NCI-H2107 (cell line): ENCODE measurements around the gene SPHK2.
"Not testable (repeated sequence)": the region's sequence is repeated elsewhere in the genome, so short reads cannot be mapped to it uniquely, and the experiment has no call there.

ENCODE experiments used
- DNase-seq: peaks from one replicate; lab custom pipeline; 2025; lab: John Stamatoyannopoulos, UW

The SPHK2 gene

DNA sequence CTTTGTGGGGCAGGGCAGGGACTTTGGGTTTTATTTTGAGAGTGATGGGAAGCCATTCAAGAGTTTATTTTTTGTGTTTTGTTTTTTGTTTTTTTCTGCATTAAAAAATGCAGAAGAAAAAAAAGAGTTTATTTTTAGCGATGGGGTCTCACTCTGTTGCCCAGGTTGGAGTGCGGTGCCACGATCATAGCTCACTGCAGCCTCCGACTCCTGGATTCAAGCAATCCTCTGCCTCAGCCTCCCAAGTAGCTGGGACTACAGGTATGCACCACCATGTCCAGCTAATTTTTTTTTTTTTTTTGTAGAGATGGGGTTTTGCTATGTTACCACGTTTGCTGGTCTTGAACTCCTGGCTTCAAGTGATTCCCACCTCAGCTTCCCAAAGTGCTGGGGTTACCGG lies 39.2 kb downstream of the SPHK2 start:
- no peak for DNase-seq

GRCh38 chr19:48659768-48660167 lies 40.5 kb downstream of the SPHK2 start:
- DNase-seq: no peak

- no peak for DNase-seq
Observed at GRCh38 chr19:48660852-48661710, 41.8 kb downstream of the SPHK2 start.

DNA sequence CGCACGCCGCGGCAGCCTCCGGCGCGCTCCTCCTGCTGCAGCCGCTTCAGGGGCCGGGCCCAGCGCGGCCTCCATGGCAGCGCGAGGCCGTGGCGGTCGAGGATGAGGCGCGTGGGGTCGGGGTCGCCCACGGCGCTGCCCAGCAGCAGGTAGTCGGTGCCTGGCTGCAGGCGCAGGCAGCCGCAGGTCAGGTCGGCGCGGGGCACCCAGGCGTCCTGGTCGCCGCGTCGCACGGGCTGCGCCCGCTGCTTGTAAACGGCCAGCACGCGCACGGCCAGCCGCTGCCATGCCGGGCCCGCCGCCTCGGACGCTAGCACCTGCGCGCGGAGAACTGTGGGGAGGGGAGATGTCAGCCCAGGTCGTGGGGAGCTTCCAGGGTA lies 42.4 kb downstream of the SPHK2 start:
- DNase-seq: no peak

DNA sequence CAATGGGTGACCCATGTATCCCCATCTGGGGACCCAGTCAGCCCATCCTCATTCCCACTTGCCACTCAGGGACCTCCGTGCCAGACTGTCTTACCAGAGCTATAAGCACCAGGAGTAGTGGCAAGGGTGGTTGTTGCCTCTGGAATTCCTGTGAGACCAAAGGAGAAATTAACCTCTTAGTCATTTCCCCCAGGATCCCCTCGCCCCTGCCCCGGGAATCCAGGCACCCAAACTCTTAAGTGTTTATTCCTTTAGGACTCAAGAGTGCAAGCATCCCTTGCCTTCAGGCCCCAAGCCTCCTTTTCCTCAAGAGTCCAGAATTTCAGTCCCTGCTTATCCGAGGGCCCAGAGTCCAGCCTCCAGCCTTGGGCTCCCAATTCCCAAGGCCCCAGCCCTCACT lies 44.4 kb downstream of the SPHK2 start:
- DNase-seq: no peak

DNA sequence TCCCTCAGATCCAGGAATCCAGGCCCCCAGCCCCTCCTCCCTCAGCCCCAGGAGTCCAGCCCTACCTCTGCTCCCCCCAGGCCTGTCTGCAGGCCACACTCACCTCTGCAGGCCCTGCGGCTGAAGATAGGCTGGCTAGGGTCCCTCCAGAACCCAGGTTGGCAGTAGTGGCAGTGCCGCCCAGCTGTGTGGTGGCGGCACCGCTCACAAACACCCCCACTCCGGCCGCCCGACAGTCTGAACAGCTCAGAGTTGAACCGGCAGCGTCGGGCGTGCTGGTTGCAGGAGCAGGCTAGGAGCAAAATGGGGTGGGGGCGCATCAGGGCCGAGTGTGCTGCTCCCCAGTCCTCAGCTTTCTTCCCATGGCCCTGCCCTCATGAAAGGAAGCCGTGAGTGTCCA lies 45.2 kb downstream of the SPHK2 start:
- DNase-seq: no peak

DNA sequence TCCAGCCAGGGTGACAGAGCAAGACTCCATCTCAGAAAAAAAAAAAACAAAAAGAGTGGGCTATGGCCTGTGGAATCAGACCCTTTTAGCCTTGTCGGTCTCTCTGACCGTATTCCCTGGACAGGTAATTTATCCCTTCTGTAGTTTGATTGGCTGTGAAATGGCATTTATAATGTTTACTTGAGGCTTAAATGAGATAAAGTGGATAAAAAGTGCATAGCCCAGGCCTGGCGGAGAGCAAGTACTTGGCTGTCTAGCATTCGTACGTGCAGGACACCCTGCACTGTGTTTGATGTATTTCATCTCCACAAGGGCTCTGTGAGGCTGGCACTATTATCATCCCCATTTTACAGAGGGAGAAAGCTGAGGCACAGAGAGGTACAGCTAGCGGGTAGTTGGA lies 46.5 kb downstream of the SPHK2 start:
- no peak for DNase-seq

DNA sequence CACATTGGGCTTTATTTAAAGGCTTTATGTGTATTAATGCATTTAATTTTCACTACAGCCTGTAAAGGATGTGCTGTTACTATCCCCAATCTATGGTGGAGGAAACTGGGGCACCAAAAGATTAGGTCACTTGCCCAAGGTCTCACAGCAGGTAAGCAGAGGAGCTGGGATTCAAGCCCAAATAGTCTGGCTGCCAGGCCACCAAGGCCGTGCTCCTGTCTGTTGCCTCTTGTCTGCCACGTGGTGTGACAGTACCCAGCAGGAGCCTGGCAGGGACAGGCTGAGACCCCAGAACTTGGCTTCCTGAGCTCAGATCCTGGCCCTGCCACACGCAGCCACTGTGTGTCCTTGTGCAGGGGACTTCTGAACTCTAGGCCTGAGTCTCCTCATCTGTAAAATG lies 49.0 kb downstream of the SPHK2 start:
- no peak for DNase-seq

DNA sequence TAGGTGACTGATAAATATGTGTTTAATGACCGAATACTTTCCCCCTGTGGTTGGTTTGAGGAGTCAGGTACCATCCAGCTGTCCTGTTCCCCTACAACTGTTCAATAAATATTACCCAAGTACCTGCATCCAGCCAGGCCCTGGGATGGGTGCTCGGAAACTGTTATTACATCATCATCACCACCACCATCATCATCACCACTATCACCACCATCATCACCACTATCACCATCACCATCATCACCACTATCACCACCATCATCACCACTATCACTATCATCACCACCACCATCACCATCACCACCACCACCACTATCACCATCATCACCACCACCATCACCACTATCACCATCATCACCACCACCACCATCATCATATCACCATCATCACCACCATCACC lies 49.5 kb downstream of the SPHK2 start:
- no peak for DNase-seq

DNA sequence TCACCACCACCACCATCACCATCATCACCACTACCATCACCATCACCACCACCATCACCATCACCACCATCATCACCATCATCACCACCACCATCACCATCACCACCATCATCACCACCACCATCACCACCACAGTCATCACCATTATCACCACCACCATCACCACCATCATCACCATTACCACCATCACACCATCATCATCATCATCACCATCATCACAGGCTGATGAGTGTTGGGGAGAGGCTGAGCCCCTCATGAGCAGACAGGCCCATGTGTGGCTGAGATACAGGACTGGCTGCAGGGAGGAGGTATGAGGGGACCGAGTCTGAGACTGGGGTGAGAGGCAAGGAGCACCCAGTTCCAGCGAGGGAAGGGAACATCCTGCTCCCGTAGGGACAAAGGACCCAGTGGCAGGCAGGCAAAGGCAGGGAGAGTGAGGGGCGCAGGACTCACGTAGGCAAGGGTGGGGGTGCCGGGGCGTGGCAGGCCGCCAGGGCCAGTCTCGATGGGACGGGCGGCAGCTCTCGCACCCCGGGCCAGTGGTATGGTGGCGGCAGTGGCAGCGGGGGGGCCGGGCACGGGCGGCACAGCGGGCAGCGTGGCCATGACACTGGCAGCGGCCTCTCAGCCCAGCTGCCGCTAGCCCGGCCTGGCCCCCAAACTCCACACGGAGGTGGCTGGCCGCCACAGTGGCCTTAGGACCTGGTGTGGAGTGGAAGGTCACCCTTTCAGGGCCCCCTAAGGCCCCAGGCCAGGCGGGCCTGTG lies 50.8 kb downstream of the SPHK2 start:
- no peak for DNase-seq

- DNase-seq: no peak
Observed at GRCh38 chr19:48670699-48671445, 51.6 kb downstream of the SPHK2 start.

DNA sequence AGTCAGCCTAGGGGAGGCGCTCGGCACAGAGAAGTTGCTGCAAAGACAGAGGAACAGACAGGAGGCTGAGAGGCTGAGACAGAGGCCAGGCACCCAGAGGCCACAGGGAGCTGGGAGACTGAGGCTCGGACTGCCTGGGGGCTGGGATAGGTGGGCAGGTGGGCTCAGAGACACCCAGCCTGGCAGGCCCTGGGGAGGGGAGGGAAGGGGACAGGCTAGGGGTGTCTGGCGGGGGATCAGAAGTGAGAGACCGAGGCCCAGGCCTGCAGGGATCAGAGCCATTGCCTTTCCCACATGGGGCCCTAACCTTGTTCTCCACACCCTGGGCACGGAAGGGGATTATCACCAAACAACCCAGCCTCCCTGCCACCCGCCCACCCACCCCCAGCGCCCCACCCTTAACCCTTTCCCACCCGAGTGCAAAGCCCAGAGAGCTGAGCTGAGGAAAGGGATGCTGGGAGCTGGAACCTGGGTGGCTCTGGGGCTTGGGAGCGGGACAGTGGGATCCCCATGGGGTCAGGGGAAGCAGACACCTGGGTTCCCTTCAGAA lies 52.2 kb downstream of the SPHK2 start:
- no peak for DNase-seq

DNA sequence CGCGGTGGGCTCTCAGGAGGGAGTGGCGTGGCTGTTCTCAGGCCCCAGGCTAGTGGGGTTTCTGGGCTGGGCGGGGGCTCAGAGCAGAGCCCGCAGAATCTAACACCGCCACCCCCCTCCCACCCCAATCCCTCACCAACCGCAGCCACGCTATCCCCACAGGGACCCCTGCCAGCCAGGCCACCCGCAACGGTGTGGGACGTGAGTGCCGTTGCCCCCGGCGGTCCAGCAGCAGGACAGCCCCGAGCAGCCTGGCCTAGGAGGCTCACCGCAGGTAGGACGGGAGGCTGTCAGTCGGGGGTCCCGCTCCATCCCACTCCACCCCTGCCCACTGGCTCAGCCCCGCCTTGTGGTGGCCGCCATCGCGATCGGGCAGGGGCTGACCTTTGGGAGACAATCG lies 53.7 kb downstream of the SPHK2 start, which contains the start of gene NTN5:
Gene NTN5, minus strand, starts transcription at position 24 of the 400 bp plus-strand sequence. CDS start 2,031 bp downstream, outside the sequence.
- DNase-seq: no peak

GRCh38 chr19:48673436-48674100 lies 54.3 kb downstream of the SPHK2 start:
- no peak for DNase-seq

GRCh38 chr19:48674216-48674809 lies 55.0 kb downstream of the SPHK2 start:
- DNase-seq: no peak

DNA sequence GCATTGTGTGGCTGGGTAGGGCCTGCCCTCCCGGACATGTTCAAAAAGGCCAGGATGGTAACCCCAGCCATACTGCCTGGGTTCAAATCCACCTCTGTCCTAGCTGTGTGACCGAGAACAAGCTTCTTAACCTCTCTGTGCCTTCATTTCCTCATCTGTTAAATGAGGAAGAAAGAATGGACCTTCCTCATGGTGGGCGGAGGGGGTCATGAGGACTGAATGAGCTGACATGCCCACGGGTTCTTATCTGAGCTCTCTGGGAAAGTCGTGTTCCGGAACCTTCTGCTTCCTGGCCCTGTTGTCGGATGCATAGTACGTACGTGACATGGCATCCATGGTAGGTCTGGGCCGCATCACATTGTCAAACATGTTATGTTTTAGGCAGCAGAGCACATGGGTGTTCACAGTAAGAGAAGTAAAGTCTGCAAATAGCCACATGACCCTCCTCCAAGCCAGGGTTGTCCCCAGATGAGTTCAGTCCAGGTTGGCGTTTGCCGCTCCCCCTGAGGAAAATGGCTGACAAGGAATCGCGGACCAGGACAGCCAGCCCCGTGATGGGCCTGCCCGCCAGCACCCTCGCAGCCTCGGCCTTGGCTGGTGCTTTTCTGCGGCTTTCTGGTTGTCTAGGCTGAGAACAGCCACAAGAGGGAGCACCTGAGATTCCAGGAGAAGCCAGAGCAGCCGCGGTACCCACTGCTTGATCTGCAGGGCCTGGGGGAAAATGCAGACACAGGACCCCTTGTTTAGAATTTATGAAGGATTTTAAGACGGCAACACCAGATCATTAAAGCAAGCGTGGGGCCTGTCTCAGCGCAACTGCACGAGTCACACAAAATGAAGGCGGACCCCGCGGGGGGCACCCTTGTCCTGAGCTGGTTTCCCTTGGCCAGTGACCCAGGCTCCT lies 55.9 kb downstream of the SPHK2 start:
- DNase-seq: peak; percentile 61

- no peak for DNase-seq
Observed at GRCh38 chr19:48676487-48676886, 57.2 kb downstream of the SPHK2 start.

DNA sequence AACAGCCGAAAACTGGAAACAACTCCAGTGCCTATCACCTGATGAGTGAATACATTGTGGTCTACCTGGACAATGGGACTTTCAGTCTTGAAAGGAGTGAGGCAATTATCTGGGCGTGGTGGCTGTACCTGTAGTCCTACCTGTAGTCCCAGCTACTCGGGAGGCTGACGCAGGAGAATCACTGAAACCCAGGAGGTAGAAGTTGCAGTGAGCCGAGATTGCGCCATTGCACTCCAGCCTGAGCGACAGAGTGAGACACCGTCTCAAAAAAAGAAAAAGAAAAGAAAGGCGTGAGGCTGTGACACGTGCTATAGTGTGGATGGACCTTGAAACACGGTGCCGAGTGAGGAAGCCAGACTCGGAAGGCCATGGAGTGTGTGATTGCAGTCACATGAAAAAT lies 57.6 kb downstream of the SPHK2 start:
- DNase-seq: no peak

DNA sequence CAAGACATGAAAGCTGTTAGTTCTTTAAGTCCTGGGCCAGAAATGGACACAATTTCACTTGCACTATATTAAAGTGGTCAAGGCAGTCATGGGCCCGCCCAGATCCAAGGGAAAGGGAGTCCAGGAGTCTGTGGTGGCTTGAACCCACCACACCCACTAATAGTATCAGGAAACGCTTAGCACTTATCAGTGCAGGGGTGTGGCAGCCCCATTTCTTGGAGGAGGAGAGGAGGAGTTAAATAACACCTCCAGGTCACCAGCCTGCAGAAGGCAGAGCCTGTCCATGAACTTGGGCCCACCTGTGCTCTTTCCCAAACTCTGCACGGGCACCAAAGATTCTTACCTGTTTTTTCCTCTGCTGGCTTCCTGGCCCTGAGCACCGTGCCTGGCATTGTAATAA lies 58.9 kb downstream of the SPHK2 start:
- DNase-seq: no peak

DNA sequence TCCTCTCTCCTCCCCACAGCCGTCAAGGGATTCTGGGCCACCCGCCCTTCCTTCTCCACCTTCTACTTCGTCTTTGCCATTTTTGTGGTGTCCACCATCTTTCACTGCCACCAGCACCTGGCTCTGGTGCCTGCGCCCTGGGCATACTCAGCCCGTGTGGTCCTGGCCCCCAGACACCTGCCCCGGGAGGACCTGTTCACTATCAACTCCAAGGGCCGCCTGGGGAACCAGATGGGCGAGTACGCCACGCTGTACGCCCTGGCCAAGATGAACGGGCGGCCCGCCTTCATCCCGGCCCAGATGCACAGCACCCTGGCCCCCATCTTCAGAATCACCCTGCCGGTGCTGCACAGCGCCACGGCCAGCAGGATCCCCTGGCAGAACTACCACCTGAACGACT lies 60.7 kb downstream of the SPHK2 start:
- DNase-seq: not testable (repeated sequence)
